Measurements from ENCODE around the gene NXF1. TPM values are rescaled to one million over a fixed set of nuclear protein-coding genes. Genes with fewer than 3 reads are reported as not detected.

NXF1 gene
- total and polyA plus RNA-seq, 2 of the 13 experiments (the other 11 are each of a cell fraction or from before 2014, with no cell fraction given) = 30.4 to 30.9 TPM

DNA sequence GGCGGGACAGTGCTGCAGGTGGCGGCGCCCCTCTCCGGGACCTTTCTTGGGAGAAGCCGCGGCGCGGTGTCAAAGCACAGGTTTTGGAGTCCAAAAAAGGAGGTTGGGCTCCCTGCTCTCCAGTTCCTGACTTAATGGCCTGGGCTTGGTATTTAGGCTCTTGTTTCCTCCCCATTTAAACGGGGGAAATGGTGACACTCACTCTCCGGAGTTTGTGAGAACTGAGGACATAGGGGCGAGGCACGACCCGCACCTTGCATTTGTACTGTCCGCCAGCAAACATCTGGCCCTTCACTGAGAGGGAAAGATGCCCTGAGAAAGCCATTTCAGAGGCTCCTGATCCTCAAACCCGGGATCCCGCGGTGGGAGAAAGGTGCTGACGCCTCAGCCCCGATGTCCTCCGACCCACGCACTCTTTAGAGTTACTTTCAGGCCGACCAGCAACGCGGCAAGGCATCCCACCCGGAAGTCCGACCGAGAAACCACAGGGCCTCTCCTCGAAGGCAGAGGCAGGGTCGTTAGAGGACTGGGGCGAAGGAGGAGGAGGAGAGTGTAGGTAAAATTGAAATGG is 37.0 kb upstream of the NXF1 start (continued):
- TF ChIP-seq TBX2 (CRISPR knock-in tag; IDR thresholded peaks at IDR 0.05; ENCODE audit: borderline replicate concordance) = 0 out of 2 replicates have a peak, but pooled peaks have one; percentile 39
- no peak for TF ChIP-seq SMC3 (IDR thresholded peaks at IDR 0.05; ENCODE audit: low read length)
- TF ChIP-seq NFRKB (IDR thresholded peaks at IDR 0.05) = no peak
- TF ChIP-seq ZNF143 (CRISPR knock-in tag; IDR thresholded peaks at IDR 0.05) = no peak
- no peak; the same call in 1 of the 2 replicates for TF ChIP-seq ZNF235 (CRISPR knock-in tag; IDR thresholded peaks at IDR 0.05; ENCODE audit: borderline replicate concordance)
- TF ChIP-seq MED13 (CRISPR knock-in tag; IDR thresholded peaks at IDR 0.05) = no peak
- TF ChIP-seq SMAD9 (CRISPR knock-in tag; IDR thresholded peaks at IDR 0.05) = 0 out of 2 replicates have a peak, but pooled peaks have one; percentile 19
- TF ChIP-seq CBX2 (IDR thresholded peaks at IDR 0.05; ENCODE audit: low read depth, low read length) = no peak
- TF ChIP-seq CBX2 (CRISPR knock-in tag; IDR thresholded peaks at IDR 0.05; ENCODE audit: low read depth) = no peak
- no peak for TF ChIP-seq JUN (CRISPR knock-in tag; IDR thresholded peaks at IDR 0.05)
- no peak for TF ChIP-seq ZMYM3 (CRISPR knock-in tag; IDR thresholded peaks at IDR 0.05)
- TF ChIP-seq ZNF468 (CRISPR knock-in tag; IDR thresholded peaks at IDR 0.05) = no peak
- 0 out of 2 replicates have a peak, but pooled peaks have one; percentile 24 for TF ChIP-seq ZMYM4 (CRISPR knock-in tag; IDR thresholded peaks at IDR 0.05)
- no peak; the same call in 1 of the 2 replicates for TF ChIP-seq E2F1 (CRISPR knock-in tag; IDR thresholded peaks at IDR 0.05)
- TF ChIP-seq KLF15 (CRISPR knock-in tag; IDR thresholded peaks at IDR 0.05; ENCODE audit: borderline replicate concordance) = no peak
- no peak for TF ChIP-seq RFX3 (CRISPR knock-in tag; IDR thresholded peaks at IDR 0.05)
- TF ChIP-seq ZNF33B (CRISPR knock-in tag; IDR thresholded peaks at IDR 0.05) = no peak
- TF ChIP-seq GABPA (IDR thresholded peaks at IDR 0.05; ENCODE audit: low read depth, low read length) = no peak
- peak; percentile 14; the same call in 1 of the 2 replicates for TF ChIP-seq GABPA (CRISPR knock-in tag; IDR thresholded peaks at IDR 0.05; ENCODE audit: low read depth)
- TF ChIP-seq ZNF121 (CRISPR knock-in tag; IDR thresholded peaks at IDR 0.05) = no peak
- peak; percentile 34; the same call in 1 of the 2 replicates for TF ChIP-seq PHF20 (CRISPR knock-in tag; IDR thresholded peaks at IDR 0.05)
- no peak for TF ChIP-seq FOXA1 (IDR thresholded peaks at IDR 0.05)
- no peak for TF ChIP-seq FOXA1 (CRISPR knock-in tag; IDR thresholded peaks at IDR 0.05)
- no peak for TF ChIP-seq ZBTB40 (IDR thresholded peaks at IDR 0.05)
- TF ChIP-seq ZBTB40 (CRISPR knock-in tag; IDR thresholded peaks at IDR 0.05) = peak; percentile 27; the same call in 1 of the 2 replicates
